Hepatocyte (in vitro differentiated cells): ENCODE results near the gene NTF3.

ENCODE experiments used
- CTCF ChIP-seq: fragments of 200-600 bp; sonication (generic); IDR thresholded peaks from 2 replicates; pipeline ENCODE4 v1.5.1; 2016; ENCODE audit warnings: antibody characterized with exemption, mild to moderate bottlenecking; ENCODE audit not compliant: poor library complexity
- EZH2phosphoT487 ChIP-seq: fragments of 200-600 bp; sonication (generic); IDR thresholded peaks from one replicate; pipeline ENCODE4 v1.6.1; 2018; ENCODE audit warnings: antibody characterized with exemption, mild to moderate bottlenecking, low read depth, moderate library complexity; ENCODE audit not compliant: unreplicated experiment, severe bottlenecking

GRCh38 chr12:5507401-5507935 lies 75.6 kb downstream of the NTF3 start:
- no peak for TF ChIP-seq CTCF
- TF ChIP-seq EZH2phosphoT487, result no peak
